Measurements from ENCODE around the gene SLC25A38.

- TF ChIP-seq HDAC3 (IDR thresholded peaks at IDR 0.05; ENCODE audit: borderline replicate concordance, partially characterized antibody): no peak
- TF ChIP-seq, protein P1, sequence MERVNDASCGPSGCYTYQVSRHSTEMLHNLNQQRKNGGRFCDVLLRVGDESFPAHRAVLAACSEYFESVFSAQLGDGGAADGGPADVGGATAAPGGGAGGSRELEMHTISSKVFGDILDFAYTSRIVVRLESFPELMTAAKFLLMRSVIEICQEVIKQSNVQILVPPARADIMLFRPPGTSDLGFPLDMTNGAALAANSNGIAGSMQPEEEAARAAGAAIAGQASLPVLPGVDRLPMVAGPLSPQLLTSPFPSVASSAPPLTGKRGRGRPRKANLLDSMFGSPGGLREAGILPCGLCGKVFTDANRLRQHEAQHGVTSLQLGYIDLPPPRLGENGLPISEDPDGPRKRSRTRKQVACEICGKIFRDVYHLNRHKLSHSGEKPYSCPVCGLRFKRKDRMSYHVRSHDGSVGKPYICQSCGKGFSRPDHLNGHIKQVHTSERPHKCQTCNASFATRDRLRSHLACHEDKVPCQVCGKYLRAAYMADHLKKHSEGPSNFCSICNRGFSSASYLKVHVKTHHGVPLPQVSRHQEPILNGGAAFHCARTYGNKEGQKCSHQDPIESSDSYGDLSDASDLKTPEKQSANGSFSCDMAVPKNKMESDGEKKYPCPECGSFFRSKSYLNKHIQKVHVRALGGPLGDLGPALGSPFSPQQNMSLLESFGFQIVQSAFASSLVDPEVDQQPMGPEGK (CRISPR knock-in tag; IDR thresholded peaks at IDR 0.05; ENCODE audit: borderline replicate concordance): no peak
These were observed 18.8 kb downstream of the SLC25A38 start for GRCh38 chr3:39401983-39402382.

Data from K562 (cell line).